Measurements from ENCODE around the gene NFIB.

NFIB gene

GRCh38 chr9:14247577-14247976 is 66.4 kb downstream of the NFIB start:
- no peak for TF ChIP-seq SPI1 (IDR thresholded peaks at IDR 0.05; ENCODE audit: low read depth, low read length)
- TF ChIP-seq TAF1 (IDR thresholded peaks at IDR 0.05; ENCODE audit: low read depth, low read length), result no peak
- TF ChIP-seq POLR2AphosphoS5 (IDR thresholded peaks at IDR 0.05; ENCODE audit: low read depth, low read length), result no peak
- TF ChIP-seq POLR2A (IDR thresholded peaks at IDR 0.05; ENCODE audit: low read depth, low read length), result no peak
- no peak for TF ChIP-seq POU2F2 (IDR thresholded peaks at IDR 0.05; ENCODE audit: low read depth, low read length)
- TF ChIP-seq PAX5 (IDR thresholded peaks at IDR 0.05; ENCODE audit: insufficient read depth, low read length, severe bottlenecking), result no peak
- no peak for DNase-seq (ENCODE audit: insufficient read length, low spot score)
- no peak for FAIRE-seq

DNA sequence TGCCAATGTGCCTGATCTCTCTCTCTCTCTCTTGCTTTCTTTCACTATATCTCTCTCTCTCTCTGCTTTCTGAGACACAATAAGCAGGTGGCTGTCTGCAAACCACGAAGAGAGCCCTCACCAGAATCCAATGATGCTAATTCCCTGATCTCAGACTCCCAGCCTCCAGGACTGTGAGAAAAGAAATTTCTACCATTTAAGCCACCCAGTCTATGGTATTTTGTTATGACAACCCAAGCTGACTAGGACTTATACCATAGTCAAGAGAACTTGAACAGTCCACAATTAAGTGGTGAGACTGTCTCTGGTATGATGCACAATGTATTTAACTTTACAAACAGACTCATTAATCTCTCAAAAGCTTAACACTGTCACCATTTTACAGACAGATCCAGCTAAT is 67.0 kb downstream of the NFIB start:
- no peak for TF ChIP-seq SPI1 (IDR thresholded peaks at IDR 0.05; ENCODE audit: low read depth, low read length)
- no peak for TF ChIP-seq PAX5 (IDR thresholded peaks at IDR 0.05; ENCODE audit: insufficient read depth, low read length, severe bottlenecking)
- TF ChIP-seq TAF1 (IDR thresholded peaks at IDR 0.05; ENCODE audit: low read depth, low read length), result no peak
- TF ChIP-seq POLR2A (IDR thresholded peaks at IDR 0.05; ENCODE audit: low read depth, low read length), result no peak
- TF ChIP-seq POU2F2 (IDR thresholded peaks at IDR 0.05; ENCODE audit: low read depth, low read length), result no peak
- no peak for TF ChIP-seq POLR2AphosphoS5 (IDR thresholded peaks at IDR 0.05; ENCODE audit: low read depth, low read length)
- DNase-seq (ENCODE audit: insufficient read length, low spot score), result no peak
- no peak for FAIRE-seq

DNA sequence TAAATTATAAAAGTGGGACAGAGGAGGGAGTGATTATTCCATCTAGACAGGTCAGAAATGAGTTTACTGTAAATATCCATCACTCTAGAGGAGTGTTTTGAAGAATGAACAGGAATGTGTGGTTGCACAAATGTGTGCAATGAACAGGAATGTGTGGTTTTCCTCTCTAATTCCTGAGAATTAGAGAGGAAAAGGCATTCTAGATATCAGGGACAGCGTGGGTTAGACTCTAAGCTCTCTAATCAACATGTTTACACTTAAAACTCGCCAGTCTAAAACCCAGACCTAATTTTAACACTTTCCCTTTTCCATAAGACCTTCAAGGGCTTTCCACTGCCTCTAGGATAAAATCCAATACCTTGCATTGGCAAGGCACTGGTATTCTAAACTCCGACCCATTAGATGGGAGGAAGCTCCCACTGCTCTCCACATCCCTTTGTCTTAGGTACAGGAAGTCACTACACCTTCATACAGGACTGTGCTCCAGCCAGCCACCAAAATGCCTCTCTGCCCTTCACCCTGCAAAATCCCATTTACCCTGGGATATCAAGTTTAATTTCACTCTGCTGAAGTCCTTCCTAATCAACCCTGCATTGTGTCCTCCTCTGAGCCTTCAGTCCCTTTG is 67.9 kb downstream of the NFIB start:
- TF ChIP-seq TAF1 (IDR thresholded peaks at IDR 0.05; ENCODE audit: low read depth, low read length) (no peak), SPI1 (IDR thresholded peaks at IDR 0.05; ENCODE audit: low read depth, low read length) (no peak), POLR2AphosphoS5 (IDR thresholded peaks at IDR 0.05; ENCODE audit: low read depth, low read length) (no peak), PAX5 (IDR thresholded peaks at IDR 0.05; ENCODE audit: insufficient read depth, low read length, severe bottlenecking) (no peak), POU2F2 (IDR thresholded peaks at IDR 0.05; ENCODE audit: low read depth, low read length) (no peak), POLR2A (IDR thresholded peaks at IDR 0.05; ENCODE audit: low read depth, low read length) (no peak)
- FAIRE-seq (no peak), DNase-seq (ENCODE audit: insufficient read length, low spot score) (no peak)

- no peak for FAIRE-seq
- DNase-seq (ENCODE audit: insufficient read length, low spot score), result no peak
- TF ChIP-seq SPI1 (IDR thresholded peaks at IDR 0.05; ENCODE audit: low read depth, low read length) (no peak), POLR2A (IDR thresholded peaks at IDR 0.05; ENCODE audit: low read depth, low read length) (no peak)
Observed at GRCh38 chr9:14243514-14244042, 70.4 kb downstream of the NFIB start.

DNA sequence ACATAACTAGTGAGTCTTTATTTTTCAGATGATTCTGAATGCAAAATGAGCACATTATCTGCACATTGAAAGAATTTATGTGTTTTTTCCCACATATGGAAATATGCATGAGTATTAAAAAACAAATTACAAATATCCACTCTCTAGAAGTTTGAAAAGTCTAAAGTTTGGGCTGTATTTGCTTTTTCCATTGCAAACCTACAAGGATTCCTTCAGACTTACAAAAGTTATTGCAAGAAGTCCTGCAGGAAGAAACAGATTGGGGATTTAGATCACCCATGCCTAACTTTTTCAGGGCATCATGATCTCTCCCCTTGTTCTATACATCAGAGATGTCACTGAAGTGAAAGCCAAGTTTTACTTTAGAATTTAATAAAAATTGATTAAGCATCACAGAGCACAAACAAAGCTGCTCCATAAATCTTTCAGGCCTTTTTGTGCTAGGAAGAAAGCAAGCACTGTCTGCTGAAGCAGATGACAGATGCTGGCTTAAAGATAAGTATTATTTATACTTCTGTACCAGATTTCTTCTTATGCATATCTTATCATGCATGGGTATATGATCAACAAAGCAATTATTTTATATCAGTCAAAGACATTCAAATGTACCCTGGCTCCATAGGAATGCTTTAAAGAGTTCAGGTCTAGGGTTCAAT is 71.7 kb downstream of the NFIB start:
- FAIRE-seq (no peak), DNase-seq (ENCODE audit: insufficient read length, low spot score) (no peak)
- TF ChIP-seq SPI1 (IDR thresholded peaks at IDR 0.05; ENCODE audit: low read depth, low read length) (no peak), TAF1 (IDR thresholded peaks at IDR 0.05; ENCODE audit: low read depth, low read length) (no peak), POLR2A (IDR thresholded peaks at IDR 0.05; ENCODE audit: low read depth, low read length) (no peak), POLR2AphosphoS5 (IDR thresholded peaks at IDR 0.05; ENCODE audit: low read depth, low read length) (no peak), PAX5 (IDR thresholded peaks at IDR 0.05; ENCODE audit: insufficient read depth, low read length, severe bottlenecking) (no peak), POU2F2 (IDR thresholded peaks at IDR 0.05; ENCODE audit: low read depth, low read length) (no peak)

- FAIRE-seq, result no peak
Observed at GRCh38 chr9:14240537-14240936, 73.4 kb downstream of the NFIB start.

GRCh38 chr9:14238518-14238917 is 75.4 kb downstream of the NFIB start:
- FAIRE-seq (no peak), DNase-seq (ENCODE audit: insufficient read length, low spot score) (no peak)
- TF ChIP-seq POLR2A (IDR thresholded peaks at IDR 0.05; ENCODE audit: low read depth, low read length) (no peak), PAX5 (IDR thresholded peaks at IDR 0.05; ENCODE audit: insufficient read depth, low read length, severe bottlenecking) (no peak), TAF1 (IDR thresholded peaks at IDR 0.05; ENCODE audit: low read depth, low read length) (no peak), POU2F2 (IDR thresholded peaks at IDR 0.05; ENCODE audit: low read depth, low read length) (no peak), SPI1 (IDR thresholded peaks at IDR 0.05; ENCODE audit: low read depth, low read length) (no peak), POLR2AphosphoS5 (IDR thresholded peaks at IDR 0.05; ENCODE audit: low read depth, low read length) (no peak)

More at GRCh38 chr9:14240537-14240936, 73.4 kb downstream of the NFIB start:
- no peak for DNase-seq (ENCODE audit: insufficient read length, low spot score)
- no peak for TF ChIP-seq POU2F2 (IDR thresholded peaks at IDR 0.05; ENCODE audit: low read depth, low read length)

DNA sequence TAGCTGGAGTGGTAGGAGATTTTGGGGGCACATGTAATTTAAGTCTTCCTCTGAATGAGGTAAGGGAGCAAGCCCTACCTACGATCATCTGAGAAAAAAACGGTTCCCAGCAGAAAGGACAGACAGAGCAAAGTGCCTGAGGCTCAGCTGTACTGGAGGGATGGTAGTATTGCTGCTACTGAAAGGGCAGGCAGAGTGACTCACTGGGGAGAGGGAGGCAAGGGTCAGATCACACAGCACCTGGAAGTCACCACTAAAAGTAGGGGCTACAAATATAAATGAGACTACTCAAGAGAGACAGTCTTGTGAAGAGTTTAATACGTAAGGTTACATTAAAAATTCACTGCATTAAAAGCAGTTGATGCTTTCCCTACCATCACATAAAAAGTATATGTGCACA is 75.9 kb downstream of the NFIB start:
- DNase-seq (ENCODE audit: insufficient read length, low spot score) (no peak), FAIRE-seq (no peak)
- no peak for TF ChIP-seq POLR2A (IDR thresholded peaks at IDR 0.05; ENCODE audit: low read depth, low read length)
- no peak for TF ChIP-seq PAX5 (IDR thresholded peaks at IDR 0.05; ENCODE audit: insufficient read depth, low read length, severe bottlenecking)
- no peak for TF ChIP-seq POU2F2 (IDR thresholded peaks at IDR 0.05; ENCODE audit: low read depth, low read length)
- TF ChIP-seq TAF1 (IDR thresholded peaks at IDR 0.05; ENCODE audit: low read depth, low read length), result no peak
- no peak for TF ChIP-seq SPI1 (IDR thresholded peaks at IDR 0.05; ENCODE audit: low read depth, low read length)
- no peak for TF ChIP-seq POLR2AphosphoS5 (IDR thresholded peaks at IDR 0.05; ENCODE audit: low read depth, low read length)

- no peak for TF ChIP-seq TAF1 (IDR thresholded peaks at IDR 0.05; ENCODE audit: low read depth, low read length)
- TF ChIP-seq PAX5 (IDR thresholded peaks at IDR 0.05; ENCODE audit: insufficient read depth, low read length, severe bottlenecking), result no peak
- no peak for TF ChIP-seq POLR2A (IDR thresholded peaks at IDR 0.05; ENCODE audit: low read depth, low read length)
- TF ChIP-seq POU2F2 (IDR thresholded peaks at IDR 0.05; ENCODE audit: low read depth, low read length), result no peak
- TF ChIP-seq POLR2AphosphoS5 (IDR thresholded peaks at IDR 0.05; ENCODE audit: low read depth, low read length), result no peak
- TF ChIP-seq SPI1 (IDR thresholded peaks at IDR 0.05; ENCODE audit: low read depth, low read length), result no peak
- FAIRE-seq (no peak), DNase-seq (ENCODE audit: insufficient read length, low spot score) (no peak)
Observed at GRCh38 chr9:14236591-14236990, 77.3 kb downstream of the NFIB start.

GRCh38 chr9:14232111-14232510 is 81.8 kb downstream of the NFIB start:
- TF ChIP-seq PAX5 (IDR thresholded peaks at IDR 0.05; ENCODE audit: insufficient read depth, low read length, severe bottlenecking) (no peak), SPI1 (IDR thresholded peaks at IDR 0.05; ENCODE audit: low read depth, low read length) (no peak), POU2F2 (IDR thresholded peaks at IDR 0.05; ENCODE audit: low read depth, low read length) (no peak), TAF1 (IDR thresholded peaks at IDR 0.05; ENCODE audit: low read depth, low read length) (no peak), POLR2A (IDR thresholded peaks at IDR 0.05; ENCODE audit: low read depth, low read length) (no peak), POLR2AphosphoS5 (IDR thresholded peaks at IDR 0.05; ENCODE audit: low read depth, low read length) (no peak)
- no peak for FAIRE-seq
- no peak for DNase-seq (ENCODE audit: insufficient read length, low spot score)
